AG08395 (cell line): Measurements from ENCODE around the gene HOXD1.

ENCODE experiments used
- DNase-seq: peaks from one replicate; pipeline ENCODE4 v3.0.0; 2012; ENCODE audit warnings: mixed read lengths, low spot score

The HOXD1 gene

GRCh38 chr2:176165370-176166050 lies 23.0 kb upstream of the HOXD1 start:
- DNase-seq: no peak

- no peak for DNase-seq
These were observed 22.2 kb upstream of the HOXD1 start for GRCh38 chr2:176166272-176166671.

- peak; percentile 39 for DNase-seq
These were observed 21.1 kb upstream of the HOXD1 start for GRCh38 chr2:176167398-176167797.

- DNase-seq: no peak
These were observed 19.3 kb upstream of the HOXD1 start for GRCh38 chr2:176169181-176169580.

- DNase-seq: no peak
These were observed 18.8 kb upstream of the HOXD1 start for GRCh38 chr2:176169711-176170110.

- DNase-seq: no peak
These were observed 17.7 kb upstream of the HOXD1 start for GRCh38 chr2:176170602-176171305.

- DNase-seq: no peak
These were observed 17.0 kb upstream of the HOXD1 start for GRCh38 chr2:176171351-176172006.

GRCh38 chr2:176172007-176172894 lies 16.2 kb upstream of the HOXD1 start:
- no peak for DNase-seq

GRCh38 chr2:176172895-176173566 lies 15.4 kb upstream of the HOXD1 start:
- no peak for DNase-seq

GRCh38 chr2:176173567-176174381 lies 14.7 kb upstream of the HOXD1 start:
- DNase-seq: no peak

GRCh38 chr2:176174382-176174823 lies 14.1 kb upstream of the HOXD1 start:
- no peak for DNase-seq

GRCh38 chr2:176174824-176175708 lies 13.4 kb upstream of the HOXD1 start:
- DNase-seq: no peak

- DNase-seq: no peak
These were observed 12.5 kb upstream of the HOXD1 start for GRCh38 chr2:176175709-176176607.

GRCh38 chr2:176177580-176178037 lies 10.9 kb upstream of the HOXD1 start:
- DNase-seq: no peak

- peak; percentile 47 for DNase-seq
These were observed 10.3 kb upstream of the HOXD1 start for GRCh38 chr2:176178038-176178756.

- no peak for DNase-seq
These were observed 9.6 kb upstream of the HOXD1 start for GRCh38 chr2:176178757-176179295.

- no peak for DNase-seq
These were observed 6.9 kb upstream of the HOXD1 start for GRCh38 chr2:176181551-176181950.
